ENCODE data around the gene SDHC.
"Not testable (repeated sequence)": the region's sequence is repeated elsewhere in the genome, so short reads cannot be mapped to it uniquely, and the experiment has no call there.

Gene SDHC

DNA sequence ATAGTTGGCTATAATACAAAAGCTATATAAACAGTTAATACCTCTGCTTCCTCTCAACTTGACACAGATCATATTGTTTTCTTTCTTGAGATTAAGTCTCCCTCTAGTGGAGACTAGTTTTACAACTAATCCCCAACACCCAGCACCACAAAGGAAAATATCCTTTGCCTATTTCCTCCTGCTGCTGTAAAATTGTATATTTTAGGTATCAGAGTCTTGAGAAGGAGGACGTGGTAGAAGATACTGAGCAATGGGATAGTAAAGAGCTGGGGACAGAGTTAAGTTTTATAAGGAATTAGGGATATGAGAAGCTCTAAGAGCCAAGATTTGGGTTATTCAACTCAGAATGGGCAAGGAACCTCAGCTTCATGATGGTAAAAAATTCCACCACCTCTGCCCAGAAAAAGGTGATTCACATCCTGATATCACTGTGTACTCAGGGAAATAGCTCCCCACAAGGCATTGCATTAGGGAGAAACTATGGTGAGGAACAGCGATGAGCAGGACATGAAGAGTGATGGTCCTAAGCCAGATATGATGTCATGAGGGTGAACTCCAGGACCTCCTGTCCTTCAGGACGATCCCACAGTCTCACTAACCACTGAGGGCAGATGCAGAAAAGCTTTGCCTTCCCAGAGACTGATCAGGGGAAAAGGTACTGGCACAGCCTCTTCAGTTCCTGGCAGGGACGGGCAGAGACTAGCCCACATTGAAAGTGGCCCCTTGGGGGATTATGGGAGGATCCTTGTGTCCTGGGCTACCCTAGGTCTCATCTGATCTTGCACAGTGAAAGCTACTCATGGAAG is 68.2 kb downstream of the SDHC start:
- no peak for DNase-seq (ENCODE audit: low read depth in 1 of 2, low spot score in 1 of 2)

DNA sequence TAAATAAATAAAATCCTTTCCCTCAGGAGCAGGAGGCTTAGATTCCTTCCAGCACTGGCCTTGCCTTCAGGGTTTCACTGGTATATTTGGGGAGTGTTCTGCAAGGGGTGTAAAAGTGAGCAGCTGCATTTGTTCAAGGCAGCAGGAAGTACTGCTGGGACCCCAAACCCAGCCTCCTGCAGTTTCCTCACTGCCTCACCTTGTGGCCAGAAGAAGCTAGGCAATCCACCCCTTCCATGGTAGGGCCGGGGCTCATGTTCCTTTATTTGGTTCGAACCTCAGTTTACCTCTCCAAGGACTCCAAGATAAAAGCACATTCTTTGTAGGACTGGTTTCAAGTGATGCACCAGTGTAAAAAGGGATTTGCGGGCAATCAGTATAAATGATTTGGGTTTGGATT is 74.5 kb downstream of the SDHC start:
- no peak for DNase-seq (ENCODE audit: low read depth in 1 of 2, low spot score in 1 of 2)

DNA sequence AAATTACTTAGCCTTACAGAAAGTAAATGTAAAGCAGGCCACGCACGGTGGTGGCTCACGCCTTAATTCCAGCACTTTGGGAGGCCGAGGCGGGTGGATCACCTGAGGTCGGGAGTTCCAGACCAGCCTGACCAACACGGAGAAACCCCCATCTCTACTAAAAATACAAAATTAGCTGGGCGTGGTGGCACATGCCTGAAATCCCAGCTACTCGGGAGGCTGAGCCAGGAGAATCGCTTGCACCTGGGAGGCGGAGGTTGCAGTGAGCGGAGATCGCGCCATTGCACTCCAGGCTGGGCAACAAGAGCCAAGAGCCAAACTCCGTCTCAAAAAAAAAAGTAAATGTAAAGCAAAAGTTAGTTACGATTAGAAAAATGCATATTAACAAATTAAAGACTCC is 75.0 kb downstream of the SDHC start:
- not testable (repeated sequence) for DNase-seq (ENCODE audit: low read depth in 1 of 2, low spot score in 1 of 2)

DNA sequence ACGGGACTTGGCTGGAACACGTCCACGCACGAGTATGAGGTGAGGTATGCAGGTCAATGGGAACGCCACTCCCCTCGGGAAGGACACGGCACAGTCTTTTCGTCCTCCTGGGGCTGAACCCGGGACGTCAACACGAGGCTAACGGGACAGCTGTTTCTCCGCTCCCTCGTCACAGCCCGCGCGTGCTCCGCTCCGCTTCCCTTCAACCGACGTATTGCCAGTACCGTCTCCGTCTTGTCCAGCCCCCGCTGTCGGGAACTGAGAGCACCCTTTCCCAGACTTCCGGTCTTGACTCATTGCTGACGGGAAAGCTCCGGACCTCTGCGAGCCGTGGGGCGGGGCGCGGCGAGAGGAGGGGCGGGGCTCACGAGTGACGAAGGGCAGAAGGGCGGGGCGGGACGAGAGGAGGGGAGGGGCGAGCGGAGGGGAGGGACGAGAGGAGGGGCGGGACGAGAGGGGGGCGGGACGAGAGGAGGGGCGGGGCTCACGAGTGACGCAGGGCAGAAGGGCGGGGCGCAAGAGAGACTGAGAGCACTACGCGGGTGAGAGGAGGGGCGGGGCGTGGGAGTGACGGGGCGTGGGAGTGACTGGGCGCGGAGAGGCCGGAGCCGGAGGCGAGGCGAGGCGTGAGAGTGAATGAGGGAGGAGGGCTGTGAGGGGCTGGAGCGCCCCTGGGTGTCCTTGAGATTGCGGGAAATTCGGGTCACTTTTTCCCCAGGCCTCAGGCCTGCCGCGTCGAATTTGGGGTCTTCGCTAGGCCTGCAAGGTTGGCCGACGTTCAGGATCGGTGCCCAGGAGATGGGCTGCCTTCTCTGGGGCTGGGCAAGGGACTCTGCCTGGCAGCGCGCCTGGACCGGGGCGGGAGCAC is 75.7 kb downstream of the SDHC start:
- peak; percentile 85 to 91 for DNase-seq (ENCODE audit: low read depth in 1 of 2, low spot score in 1 of 2)

DNA sequence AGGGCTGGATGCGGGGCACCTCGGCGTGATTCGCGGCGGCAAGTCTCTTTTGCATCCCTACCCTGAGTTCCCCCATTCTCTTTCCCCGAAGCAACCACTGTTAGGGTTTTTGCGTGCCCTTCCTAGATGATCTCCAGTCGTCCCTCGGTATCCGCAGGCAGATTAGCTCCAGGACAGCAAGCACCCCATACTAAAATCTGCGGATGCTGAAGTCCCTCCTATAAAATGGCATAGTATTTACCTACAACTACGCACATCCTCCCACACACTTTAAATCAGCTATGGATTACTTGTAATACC is 76.3 kb downstream of the SDHC start:
- DNase-seq (ENCODE audit: low read depth in 1 of 2, low spot score in 1 of 2) = peak in 1 of 2 donors; percentile 10

DNA sequence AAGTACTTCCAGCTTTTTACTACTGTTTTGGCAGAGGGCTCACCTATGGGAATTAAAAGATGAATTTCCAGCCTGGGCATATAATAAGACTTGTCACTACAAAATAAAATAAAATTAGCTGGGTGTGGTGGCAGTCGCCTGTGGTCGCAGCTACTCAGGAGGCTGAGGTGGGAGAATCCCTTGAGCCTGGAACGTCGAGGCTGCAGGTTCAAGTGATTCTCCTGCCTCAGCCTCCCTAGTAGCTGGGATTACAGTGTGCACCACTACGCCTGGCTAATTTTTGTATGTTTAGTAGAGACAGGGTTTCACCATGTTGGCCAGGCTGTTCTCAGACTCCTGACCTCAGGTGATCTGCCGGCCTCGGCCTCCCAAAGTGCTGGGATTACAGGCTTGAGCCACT is 77.0 kb downstream of the SDHC start:
- not testable (repeated sequence) for DNase-seq (ENCODE audit: low read depth in 1 of 2, low spot score in 1 of 2)

DNA sequence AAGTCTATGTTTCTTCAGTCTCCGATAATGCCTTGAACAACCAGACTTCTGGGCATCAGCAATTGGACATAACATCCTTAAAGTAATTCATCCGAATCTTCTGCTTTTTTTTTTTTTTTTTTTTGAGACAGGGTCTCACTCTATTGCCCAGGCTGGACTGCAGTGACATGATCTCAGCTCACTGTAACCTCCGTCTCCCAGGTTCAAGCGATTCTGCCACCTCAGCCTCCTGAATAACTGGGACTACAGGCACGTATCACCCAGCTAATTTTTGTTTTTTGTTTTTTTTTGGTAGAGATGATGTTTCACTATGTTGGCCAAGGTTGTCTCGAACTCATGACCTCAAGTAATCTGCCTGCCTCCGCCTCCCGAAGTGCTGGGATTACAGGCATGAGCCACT is 77.4 kb downstream of the SDHC start:
- no peak for DNase-seq (ENCODE audit: low read depth in 1 of 2, low spot score in 1 of 2)

DNA sequence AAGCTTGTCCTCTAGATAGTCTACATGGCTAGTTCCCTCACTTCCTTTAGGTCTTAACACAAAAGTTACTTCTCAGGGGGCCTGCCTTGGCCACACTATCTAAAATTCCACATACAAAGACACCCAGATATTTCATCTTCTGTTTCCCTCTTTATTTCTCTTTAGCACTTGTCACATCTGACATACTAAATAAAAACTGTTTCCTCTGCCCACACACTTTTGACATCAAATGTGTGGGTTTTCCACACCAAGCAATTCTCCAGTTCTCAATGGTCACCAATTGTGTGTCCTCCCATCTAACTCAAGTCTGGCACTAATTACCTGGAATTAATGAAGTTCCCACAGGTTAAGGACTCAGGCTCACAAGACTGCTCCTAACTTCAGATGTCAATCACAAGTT is 79.0 kb downstream of the SDHC start:
- DNase-seq (ENCODE audit: low read depth in 1 of 2, low spot score in 1 of 2) = no peak

DNA sequence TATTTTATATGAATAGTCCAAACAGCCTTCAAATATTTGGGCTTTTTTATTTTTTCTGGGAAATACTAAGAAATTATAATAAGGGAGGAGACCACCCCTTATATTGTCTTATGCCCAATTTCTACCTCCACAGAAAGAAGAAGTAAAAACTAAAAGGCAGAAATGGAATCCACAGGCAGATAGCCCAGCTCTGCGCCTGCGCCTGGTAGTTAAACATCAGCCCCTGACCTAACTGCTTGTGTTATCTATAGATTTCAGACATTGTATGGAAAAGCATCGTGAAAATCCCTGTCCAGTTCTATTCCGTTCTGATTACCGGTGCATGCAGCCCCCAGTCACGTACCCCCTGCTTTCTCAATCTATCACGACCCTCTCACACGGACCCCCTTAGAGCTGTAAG is 82.9 kb downstream of the SDHC start:
- DNase-seq (ENCODE audit: low read depth in 1 of 2, low spot score in 1 of 2) = not testable (repeated sequence)

DNA sequence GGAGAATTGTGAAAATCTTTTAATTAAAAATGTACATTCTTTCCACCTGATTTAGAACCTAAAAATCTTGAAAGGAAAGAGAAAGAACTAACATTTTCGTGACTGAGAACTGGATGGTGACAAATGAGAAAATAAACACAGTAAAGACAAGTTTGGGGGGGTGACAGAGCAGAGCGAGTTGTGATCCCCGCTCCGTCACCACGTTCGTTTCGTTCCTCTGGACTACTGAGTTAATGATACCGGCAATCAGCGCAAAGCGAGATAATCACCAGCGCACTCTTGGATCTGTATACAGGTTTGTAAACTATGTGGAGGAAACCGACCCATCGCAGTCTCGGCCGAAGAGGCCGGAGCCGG is 84.7 kb downstream of the SDHC start:
- DNase-seq (ENCODE audit: low read depth in 1 of 2, low spot score in 1 of 2) = no peak

DNA sequence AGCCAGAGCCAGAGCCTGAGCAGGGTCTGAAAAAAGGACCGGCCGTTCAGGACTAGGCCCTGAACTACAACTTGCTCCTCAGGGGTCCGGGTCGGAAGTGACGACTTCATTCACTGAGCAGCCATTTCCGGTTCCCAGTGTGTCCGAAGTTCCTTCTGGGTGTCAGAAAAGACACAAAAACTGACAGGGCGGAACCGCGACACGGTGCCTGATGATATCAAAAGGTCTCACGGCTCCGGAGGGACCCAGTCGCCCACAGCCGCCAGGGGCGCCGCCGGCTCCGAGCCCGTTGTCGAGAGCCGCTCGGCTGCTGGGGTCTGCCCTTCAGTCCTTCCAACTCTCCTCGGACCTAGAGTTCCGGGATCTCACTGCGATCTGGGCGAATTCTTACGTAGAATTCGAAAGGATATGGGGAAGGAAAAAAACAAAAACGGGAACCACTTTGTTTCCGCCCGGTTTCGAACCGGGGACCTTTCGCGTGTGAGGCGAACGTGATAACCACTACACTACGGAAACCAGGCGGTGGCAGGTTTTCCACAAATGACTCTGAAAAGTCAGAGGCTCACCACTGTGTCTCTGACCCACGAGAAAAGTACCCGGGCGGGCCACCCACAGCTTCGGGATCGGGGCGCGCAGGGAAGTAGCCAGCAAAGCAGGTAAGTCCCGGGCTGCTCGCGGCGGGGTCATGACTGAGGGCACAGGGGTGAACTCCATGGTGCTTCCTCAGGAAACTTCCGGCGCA is 85.2 kb downstream of the SDHC start:
- DNase-seq (ENCODE audit: low read depth in 1 of 2, low spot score in 1 of 2) = peak; percentile 93 to 94

DNA sequence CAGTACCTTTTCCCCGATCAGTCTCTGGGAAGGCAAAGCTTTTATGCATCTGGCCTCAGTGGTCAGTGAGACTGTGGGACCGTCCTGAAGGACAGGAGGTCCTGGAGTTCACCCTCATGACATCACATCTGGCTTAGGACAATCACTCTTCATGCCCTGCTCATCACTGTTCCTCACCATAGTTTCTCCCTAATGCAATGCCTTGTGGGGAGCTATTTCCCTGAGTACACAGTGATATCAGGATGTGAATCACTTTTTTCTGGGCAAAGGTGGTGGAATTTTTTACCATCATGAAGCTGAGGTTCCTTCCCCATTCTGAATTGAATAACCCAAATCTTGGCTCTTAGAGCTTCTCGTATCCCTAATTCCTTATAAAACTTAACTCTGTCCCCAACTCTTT is 88.3 kb downstream of the SDHC start:
- DNase-seq (ENCODE audit: low read depth in 1 of 2, low spot score in 1 of 2) = no peak

DNA sequence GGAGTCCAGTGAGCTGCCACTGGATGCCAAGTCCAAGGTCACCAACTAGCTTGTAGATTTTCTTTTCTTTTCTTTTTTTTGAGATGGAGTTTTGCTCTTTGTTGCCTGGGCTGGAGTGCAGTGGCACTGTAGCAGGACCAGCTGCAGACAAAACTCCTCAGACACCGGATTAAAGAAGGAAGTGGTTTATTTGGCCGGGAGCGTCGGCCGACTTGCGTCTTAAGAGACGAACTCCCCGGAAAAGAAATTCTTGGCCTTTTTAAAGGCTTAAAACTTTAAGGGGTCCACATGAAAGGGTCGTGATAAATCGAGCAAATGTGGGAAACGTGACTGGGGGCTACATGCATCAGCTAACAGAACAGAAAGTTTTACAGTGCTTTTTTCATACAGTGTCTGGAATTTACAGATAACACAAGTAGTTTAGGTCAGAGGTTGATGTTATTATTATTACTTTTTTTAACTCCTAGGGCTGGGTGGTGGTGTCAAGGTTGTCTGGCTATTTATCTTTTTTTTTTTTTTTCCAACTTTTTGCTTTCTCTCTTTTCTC is 89.9 kb downstream of the SDHC start:
- DNase-seq (ENCODE audit: low read depth in 1 of 2, low spot score in 1 of 2) = no peak

DNA sequence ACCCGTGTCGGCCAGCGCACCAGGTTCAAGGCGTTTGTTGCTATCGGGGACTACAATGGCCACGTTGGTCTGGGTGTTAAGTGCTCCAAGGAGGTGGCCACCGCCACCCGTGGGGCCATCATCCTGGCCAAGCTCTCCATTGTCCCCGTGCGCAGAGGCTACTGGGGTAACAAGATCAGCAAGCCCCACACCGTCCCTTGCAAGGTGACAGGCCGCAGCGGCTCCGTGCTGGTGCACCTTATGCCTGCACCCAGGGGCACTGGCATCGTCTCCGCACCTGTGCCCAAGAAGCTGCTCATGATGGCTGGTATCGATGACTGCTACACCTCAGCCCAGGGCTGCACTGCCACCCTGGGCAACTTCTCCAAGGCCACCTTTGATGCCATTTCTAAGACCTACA is 92.4 kb downstream of the SDHC start:
- not testable (repeated sequence) for DNase-seq (ENCODE audit: low read depth in 1 of 2, low spot score in 1 of 2)

DNA sequence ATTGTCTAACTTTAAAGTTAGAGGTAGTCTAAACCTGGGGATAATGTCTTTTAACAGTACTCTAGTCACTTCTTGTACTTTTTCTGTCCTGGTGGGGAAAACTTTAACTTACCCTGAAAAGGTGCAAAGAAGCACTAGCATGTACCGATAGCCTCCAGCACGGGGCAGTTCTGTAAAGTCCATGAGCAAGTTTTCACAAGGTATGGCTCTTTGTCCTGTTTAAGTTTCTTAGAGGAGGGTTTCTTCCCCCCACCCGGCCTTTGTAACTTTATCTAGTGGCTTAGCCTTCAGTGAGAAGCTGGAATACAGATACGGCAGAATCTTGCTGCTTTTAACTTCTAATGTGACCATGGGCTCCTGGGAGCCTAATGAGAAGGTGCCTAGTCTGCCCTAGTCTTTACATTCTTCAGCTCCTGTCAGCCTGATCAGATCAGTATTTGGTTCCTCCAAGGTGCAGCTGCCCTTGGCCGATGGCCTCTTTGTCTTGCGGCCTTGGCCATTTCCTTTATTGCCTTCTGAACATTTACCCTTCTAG is 93.3 kb downstream of the SDHC start:
- DNase-seq (ENCODE audit: low read depth in 1 of 2, low spot score in 1 of 2) = no peak

DNA sequence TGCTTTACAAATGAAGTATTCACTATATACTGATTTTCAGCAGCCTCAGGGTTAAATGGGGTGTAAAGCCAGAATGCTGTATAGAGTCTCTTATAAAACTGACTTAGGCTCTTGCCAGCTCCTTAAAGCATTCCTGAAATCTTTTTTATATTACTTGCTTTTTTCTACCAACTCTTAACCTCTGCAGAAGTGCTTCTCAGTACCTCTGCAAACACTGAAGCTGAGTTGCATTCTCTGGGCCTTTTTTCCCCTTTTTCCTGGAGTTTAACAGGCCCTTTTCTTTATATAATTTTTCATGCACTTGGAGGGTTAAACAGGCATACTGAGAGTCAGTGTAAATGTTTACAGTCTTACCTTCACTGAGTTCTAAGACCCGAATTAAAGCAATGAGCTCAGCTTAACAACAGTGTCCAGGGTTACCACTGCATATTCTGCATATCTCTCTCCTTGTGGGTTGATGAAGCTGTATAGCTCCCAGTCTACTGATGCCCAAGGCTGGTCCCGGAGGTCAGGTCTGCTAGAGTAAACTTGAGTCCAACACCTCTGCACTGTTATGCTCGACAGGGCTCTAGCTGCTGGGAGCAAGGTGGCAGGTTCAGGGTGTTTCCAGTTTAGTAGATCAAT is 94.4 kb downstream of the SDHC start:
- no peak for DNase-seq (ENCODE audit: low read depth in 1 of 2, low spot score in 1 of 2)

DNA sequence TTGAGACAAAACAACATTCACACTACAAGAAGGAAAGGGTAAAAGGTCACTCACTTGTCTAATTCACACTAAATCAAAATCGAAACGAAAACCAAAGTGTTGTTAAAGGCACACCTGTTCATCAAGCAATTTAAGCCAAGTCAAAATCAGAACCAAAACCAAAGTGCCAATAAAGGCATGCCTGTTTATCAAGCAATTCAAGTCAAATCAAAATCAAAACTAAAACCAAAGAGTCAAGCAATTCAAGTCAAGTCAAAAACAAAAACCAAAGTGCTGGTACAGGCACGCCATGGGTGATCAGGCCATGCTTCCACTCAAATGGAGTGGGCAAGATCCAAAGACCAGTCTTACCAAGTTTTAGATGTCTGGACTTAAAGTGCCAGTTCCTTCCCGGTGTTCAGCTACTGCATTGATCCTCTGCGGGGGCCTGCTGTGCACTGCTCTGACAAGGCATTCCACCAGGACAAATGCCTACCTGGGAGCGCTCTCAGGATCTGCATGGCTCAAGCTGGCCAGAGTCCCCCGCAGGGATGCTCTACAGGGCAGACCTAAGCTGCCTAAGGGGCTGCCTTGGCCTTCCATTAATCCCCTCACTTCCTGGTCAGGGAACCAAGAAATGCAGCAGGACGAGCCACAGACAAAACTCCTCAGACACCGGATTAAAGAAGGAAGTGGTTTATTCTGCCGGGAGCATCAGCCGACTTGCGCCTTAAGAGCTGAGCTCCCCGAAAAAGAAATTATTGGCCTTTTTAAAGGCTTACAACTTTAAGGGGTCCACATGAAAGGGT is 95.9 kb downstream of the SDHC start:
- DNase-seq (ENCODE audit: low read depth in 1 of 2, low spot score in 1 of 2) = not testable (repeated sequence)

DNA sequence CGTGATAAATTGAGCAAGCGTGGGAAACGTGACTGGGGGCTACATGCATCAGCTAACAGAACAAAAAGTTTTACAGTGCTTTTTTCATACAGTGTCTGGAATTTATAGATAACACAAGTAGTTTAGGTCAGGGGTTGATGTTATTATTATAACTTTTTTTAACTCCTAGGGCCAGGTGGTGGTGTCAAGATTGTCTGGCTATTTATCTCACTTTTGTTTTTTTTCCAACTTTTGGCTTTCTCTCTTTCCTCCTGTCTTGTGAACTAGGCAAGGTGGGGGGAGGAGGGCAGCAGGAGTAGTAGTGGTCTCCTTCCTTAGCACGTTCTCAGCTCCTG is 96.4 kb downstream of the SDHC start:
- DNase-seq (ENCODE audit: low read depth in 1 of 2, low spot score in 1 of 2) = not testable (repeated sequence)
